Testis (tissue), 3 donors: ENCODE measurements around the gene RNGTT. TPM values are rescaled to one million over a fixed set of nuclear protein-coding genes. Genes with fewer than 3 reads are reported as not detected.

Source experiments
- DNase-seq: peaks from one replicate; pipeline ENCODE4 v3.0.0-alpha.2; 2019
- H3K27ac ChIP-seq, 2 donors: fragments of 200-600 bp; sonication (generic); one replicate each; pipeline ENCODE4 v1.5.1; 2019
- H3K27me3 ChIP-seq: fragments of 200-600 bp; sonication (generic); one replicate; pipeline ENCODE4 v1.5.1; 2019
- H3K36me3 ChIP-seq: fragments of 200-600 bp; sonication (generic); one replicate; pipeline ENCODE4 v1.5.1; 2017; ENCODE audit warnings: low read depth; ENCODE audit errors: missing control alignments
- H3K4me1 ChIP-seq: fragments of 200-600 bp; sonication (generic); one replicate; pipeline ENCODE4 v1.5.1; 2019
- H3K4me3 ChIP-seq, 2 donors: fragments of 200-600 bp; sonication (generic); one replicate each; pipeline ENCODE4 v1.5.1; 2017 to 2019
- H3K9me3 ChIP-seq: fragments of 200-600 bp; sonication (generic); one replicate; pipeline ENCODE4 v1.5.1; 2017
- POLR2A ChIP-seq: fragments of 450-650 bp; IDR thresholded peaks from one replicate; pipeline ENCODE4 v1.6.1; 2017; ENCODE audit warnings: antibody characterized with exemption, mild to moderate bottlenecking, moderate library complexity
- WGBS, 2 donors: methylation state at CpG; one replicate each; pipeline ENCODE4 v1.1.5; 2018; 5-methylcytosine and 5-hydroxymethylcytosine counted together
- intact Hi-C: fragments of 100-400 bp; cut with DNase I; formaldehyde crosslinking; loops from one replicate; pipeline ENCODE4 v1.15.1; 2023; ENCODE audit warnings: low total_unique reads
- polyA plus RNA-seq: library from polyadenylated mRNA; stranded (reverse); fragments of 350-450 nt; fragmentation: Illumina TruSeq; extraction: RNeasy Lipid Tissue Mini Kit (QIAGEN cat#74804); gene quantifications from one replicate; pipeline ENCODE4 v1.2.3, GENCODE V29; 2014; ENCODE audit warnings: low read depth, low replicate concordance; ENCODE audit not compliant: insufficient read depth
- total RNA-seq, 2 donors: library from RNA; depleted of rRNA; stranded (reverse); fragments of >200 nt; gene quantifications; one replicate each; pipeline ENCODE4 v1.2.3, GENCODE V29; 2016
- TF ChIP-seq, protein P1 (sequence below), 3 experiments: fragments of 450-650 bp in 2 of 3; fragments of 200-600 bp in 1 of 3; sonication (generic) in 1 of 3; IDR thresholded peaks; one replicate each; pipeline ENCODE4 v1.5.1; 2016 to 2019; ENCODE audit warnings: antibody characterized with exemption in 3 of 3, mild to moderate bottlenecking in 2 of 3, moderate library complexity in 1 of 3

The RNGTT gene
- total and polyA plus RNA-seq, 3 donors from 2014 or later = 19.4 to 27.0 (median 22.1) TPM

DNA sequence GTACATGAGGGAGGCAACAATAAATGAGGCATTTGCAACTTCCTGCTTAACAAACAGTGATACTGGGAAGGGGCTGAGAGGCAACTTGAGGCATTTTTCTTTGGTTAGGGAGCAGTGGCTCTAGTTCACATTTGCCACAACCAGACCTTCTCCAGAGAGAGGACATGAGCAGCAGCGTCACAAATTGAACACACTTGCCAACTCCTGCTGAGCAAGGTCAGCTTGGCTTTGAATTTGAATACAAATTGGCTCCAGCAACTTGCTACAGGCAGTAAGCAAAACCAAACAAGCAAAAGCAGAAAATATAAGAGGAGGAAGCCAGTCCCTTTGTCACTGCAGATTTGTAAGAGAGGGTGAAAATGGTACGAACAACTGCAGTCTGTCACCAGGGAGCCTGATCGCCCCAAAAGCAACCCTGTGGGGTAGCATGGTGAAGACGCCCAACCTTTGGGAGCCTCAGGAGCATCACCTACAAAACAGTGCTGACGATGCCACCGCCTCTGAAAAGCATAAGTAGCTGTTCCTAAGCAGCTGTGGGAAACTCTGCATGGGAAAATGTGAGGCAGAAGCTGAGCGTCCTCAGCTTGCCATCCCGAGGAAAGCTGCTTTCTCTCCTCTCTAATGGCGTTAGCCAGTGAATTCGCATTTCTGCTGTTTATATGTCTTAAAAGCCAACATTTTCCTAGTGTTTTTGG lies 378.7 kb downstream of the RNGTT start:
- no peaks in the 10 kb centered on the region for H3K27me3 ChIP-seq
- no peak overlapping the region for H3K4me3 ChIP-seq
- no peak overlapping the region for H3K27ac ChIP-seq
- no peaks in the 10 kb centered on the region for H3K9me3 ChIP-seq
- TF ChIP-seq POLR2A = no peak
- TF ChIP-seq, protein P1, sequence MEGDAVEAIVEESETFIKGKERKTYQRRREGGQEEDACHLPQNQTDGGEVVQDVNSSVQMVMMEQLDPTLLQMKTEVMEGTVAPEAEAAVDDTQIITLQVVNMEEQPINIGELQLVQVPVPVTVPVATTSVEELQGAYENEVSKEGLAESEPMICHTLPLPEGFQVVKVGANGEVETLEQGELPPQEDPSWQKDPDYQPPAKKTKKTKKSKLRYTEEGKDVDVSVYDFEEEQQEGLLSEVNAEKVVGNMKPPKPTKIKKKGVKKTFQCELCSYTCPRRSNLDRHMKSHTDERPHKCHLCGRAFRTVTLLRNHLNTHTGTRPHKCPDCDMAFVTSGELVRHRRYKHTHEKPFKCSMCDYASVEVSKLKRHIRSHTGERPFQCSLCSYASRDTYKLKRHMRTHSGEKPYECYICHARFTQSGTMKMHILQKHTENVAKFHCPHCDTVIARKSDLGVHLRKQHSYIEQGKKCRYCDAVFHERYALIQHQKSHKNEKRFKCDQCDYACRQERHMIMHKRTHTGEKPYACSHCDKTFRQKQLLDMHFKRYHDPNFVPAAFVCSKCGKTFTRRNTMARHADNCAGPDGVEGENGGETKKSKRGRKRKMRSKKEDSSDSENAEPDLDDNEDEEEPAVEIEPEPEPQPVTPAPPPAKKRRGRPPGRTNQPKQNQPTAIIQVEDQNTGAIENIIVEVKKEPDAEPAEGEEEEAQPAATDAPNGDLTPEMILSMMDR (IDR thresholded peaks at IDR 0.05) = no peak
- no peak for DNase-seq
- no peaks in the 10 kb centered on the region for H3K36me3 ChIP-seq
- intact Hi-C loops = loop anchor here (5.0 kb wide), 1 partner anchor 242 kb away; no protein-coding TSS in a partner anchor
- peaks cover 14% of the 10 kb centered on the region for H3K4me1 ChIP-seq
- WGBS, 2 donors = 72 to 77% methylated on average over 8 to 10 of the region's 10 CpGs

DNA sequence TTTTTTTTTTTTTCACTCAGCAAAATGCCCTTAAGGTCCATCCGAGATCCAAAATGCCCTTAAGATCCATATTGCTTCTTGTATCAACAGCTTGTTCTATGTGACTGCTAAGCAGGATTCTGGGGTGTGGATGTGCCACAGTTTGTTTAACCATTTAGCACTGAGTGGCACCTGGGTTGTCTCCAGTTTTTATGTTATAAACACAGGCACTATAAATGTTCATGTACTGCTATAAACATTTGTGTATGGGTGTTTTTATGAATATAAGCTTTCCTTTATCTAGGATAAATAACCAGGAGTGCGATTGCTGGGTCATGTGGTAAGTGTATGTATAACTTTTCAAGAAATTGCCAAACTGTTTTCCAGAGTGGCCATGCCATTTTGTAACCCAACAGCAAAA lies 386.0 kb downstream of the RNGTT start:
- no peaks in the 10 kb centered on the region for H3K27me3 ChIP-seq
- H3K36me3 ChIP-seq = no peaks in the 10 kb centered on the region
- no peaks in the 10 kb centered on the region for H3K4me1 ChIP-seq
- no peak overlapping the region for H3K27ac ChIP-seq
- TF ChIP-seq POLR2A = no peak
- TF ChIP-seq, protein P1 (IDR thresholded peaks at IDR 0.05) = no peak
- no peak for DNase-seq
- no peak overlapping the region for H3K4me3 ChIP-seq
- intact Hi-C loops = no loop called here
- H3K9me3 ChIP-seq = no peaks in the 10 kb centered on the region
- 88 to 92% methylated on average over 2 of the region's 2 CpGs for WGBS, 2 donors

DNA sequence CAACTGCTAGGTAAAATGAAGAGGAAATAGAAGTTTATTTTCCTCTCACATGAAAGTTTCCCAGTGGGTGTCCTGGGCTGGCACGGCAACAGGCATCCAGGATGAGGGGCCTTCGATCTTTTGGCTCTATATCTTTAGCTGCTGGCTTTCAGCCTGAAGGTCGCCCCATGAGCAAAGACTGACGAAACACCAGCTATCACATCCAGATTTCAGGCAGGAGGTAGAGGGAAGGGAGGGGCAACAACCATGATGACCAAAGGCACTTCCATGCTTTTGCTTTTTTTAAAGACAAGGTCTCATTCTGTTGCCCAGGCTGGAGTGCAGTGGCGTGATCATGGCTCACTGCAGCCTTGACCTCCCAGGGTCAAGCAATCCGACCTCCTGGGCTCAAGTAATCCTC lies 387.9 kb downstream of the RNGTT start:
- TF ChIP-seq POLR2A = no peak
- TF ChIP-seq, protein P1 (IDR thresholded peaks at IDR 0.05) = no peak
- no peaks in the 10 kb centered on the region for H3K27me3 ChIP-seq
- no peak overlapping the region for H3K4me3 ChIP-seq
- H3K9me3 ChIP-seq = no peaks in the 10 kb centered on the region
- H3K27ac ChIP-seq = no peak overlapping the region
- WGBS, 2 donors = 57 to 66% methylated on average over 6 of the region's 6 CpGs
- intact Hi-C loops = no loop called here
- DNase-seq = no peak
- H3K4me1 ChIP-seq = no peaks in the 10 kb centered on the region
- H3K36me3 ChIP-seq = no peaks in the 10 kb centered on the region

DNA sequence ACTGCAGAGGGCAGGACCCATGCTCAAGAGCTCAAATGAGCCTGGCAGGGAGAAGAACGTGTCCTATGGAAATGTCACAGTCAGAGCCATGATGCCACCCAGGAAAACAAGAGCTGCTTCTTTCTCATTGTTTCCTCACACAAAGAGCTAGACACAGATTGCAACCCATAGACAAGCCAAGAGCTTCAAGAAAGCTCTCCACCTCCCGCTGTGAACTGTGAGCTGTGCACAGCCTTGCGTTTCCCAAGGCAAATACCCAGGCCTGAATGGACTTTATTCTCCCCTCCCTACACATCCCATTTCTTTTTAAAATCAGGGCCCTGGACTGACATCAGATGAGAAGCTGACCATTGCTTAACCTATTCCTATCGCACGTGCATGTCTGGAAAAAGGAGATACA lies 388.8 kb downstream of the RNGTT start:
- intact Hi-C loops = no loop called here
- Histone ChIP-seq H3K36me3 (no peaks in the 10 kb centered on the region), H3K27ac (no peak overlapping the region), H3K4me1 (no peaks in the 10 kb centered on the region), H3K4me3 (no peak overlapping the region), H3K9me3 (no peaks in the 10 kb centered on the region), H3K27me3 (no peaks in the 10 kb centered on the region)
- DNase-seq = no peak
- 89 to 92% methylated on average over 5 of the region's 5 CpGs for WGBS, 2 donors
- no peak for TF ChIP-seq POLR2A
- TF ChIP-seq, protein P1 (IDR thresholded peaks at IDR 0.05) = no peak

DNA sequence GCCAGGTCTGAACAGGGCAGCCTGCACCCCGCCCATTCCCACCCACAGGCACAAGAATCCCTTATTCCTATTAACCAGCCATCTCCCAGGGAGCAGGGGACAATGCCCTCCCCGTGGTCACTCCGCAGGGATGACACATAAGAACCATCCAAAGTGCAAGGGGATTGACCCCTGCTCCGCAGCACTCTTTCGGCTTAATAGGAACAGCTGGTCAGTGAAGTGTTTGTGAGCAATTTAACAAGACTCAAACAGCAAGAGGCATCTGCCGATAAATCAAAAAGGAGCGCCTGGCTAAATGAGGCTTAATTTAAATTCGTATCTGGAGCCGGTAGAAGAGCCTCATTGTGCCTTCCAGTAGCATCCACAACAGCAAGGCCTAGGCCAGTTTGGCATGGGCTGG lies 389.4 kb downstream of the RNGTT start:
- no peaks in the 10 kb centered on the region for H3K9me3 ChIP-seq
- 92 to 93% methylated on average over 9 of the region's 9 CpGs for WGBS, 2 donors
- no peak overlapping the region for H3K4me3 ChIP-seq
- H3K36me3 ChIP-seq = no peaks in the 10 kb centered on the region
- intact Hi-C loops = no loop called here
- no peaks in the 10 kb centered on the region for H3K27me3 ChIP-seq
- H3K4me1 ChIP-seq = no peaks in the 10 kb centered on the region
- DNase-seq = no peak
- no peak overlapping the region for H3K27ac ChIP-seq
- no peak for TF ChIP-seq POLR2A
- TF ChIP-seq, protein P1 (IDR thresholded peaks at IDR 0.05) = no peak
